ENCODE data around the gene PHTF1.
"Not testable (repeated sequence)": the region's sequence is repeated elsewhere in the genome, so short reads cannot be mapped to it uniquely, and the experiment has no call there.

PHTF1 gene

DNA sequence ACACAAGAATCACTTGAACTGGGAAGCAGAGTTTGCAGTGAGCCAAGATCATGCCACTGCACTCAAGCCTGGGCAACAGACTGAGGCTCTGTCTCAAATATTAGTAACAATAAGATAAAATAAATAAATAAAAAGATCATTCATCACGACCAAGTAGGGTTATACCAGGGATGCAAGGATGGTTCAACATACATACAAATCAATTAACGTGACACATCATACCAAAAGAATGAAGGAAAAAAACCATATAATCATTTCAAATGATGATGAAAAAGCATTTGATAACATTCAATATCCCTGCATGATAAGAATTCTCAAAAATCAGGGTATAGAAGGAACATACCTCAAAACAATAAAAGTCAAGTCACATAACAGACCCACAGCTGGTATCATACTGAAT, 38.3 kb downstream of the PHTF1 start:
- TF ChIP-seq, protein P1, sequence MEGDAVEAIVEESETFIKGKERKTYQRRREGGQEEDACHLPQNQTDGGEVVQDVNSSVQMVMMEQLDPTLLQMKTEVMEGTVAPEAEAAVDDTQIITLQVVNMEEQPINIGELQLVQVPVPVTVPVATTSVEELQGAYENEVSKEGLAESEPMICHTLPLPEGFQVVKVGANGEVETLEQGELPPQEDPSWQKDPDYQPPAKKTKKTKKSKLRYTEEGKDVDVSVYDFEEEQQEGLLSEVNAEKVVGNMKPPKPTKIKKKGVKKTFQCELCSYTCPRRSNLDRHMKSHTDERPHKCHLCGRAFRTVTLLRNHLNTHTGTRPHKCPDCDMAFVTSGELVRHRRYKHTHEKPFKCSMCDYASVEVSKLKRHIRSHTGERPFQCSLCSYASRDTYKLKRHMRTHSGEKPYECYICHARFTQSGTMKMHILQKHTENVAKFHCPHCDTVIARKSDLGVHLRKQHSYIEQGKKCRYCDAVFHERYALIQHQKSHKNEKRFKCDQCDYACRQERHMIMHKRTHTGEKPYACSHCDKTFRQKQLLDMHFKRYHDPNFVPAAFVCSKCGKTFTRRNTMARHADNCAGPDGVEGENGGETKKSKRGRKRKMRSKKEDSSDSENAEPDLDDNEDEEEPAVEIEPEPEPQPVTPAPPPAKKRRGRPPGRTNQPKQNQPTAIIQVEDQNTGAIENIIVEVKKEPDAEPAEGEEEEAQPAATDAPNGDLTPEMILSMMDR (IDR thresholded peaks at IDR 0.05; ENCODE audit: borderline replicate concordance, insufficient read depth, low read depth, low read length): no peak
- H3K4me3 ChIP-seq (ENCODE audit: low read depth, low read length): no peak overlapping the region

DNA sequence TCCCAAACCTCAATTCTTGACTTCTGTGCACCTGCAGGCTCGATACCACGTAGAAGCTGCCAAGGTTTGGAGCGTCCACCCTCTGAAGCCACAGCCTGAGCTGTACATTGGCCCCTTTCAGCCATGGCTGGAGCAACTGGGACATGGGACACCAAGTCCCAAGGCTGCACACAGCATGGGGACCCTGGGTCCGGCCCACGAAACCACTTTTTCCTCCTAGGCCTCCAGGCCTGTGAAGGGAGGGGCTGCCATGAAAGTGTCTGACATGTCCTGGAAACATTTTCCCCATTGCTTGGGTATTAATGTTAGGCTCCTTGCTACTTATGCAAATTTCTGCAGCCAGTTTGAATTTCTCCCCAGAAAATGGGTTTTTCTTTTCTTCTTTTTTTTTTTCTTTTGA, 40.7 kb downstream of the PHTF1 start:
- not testable (repeated sequence) for H3K4me3 ChIP-seq (ENCODE audit: low read depth, low read length)

DNA sequence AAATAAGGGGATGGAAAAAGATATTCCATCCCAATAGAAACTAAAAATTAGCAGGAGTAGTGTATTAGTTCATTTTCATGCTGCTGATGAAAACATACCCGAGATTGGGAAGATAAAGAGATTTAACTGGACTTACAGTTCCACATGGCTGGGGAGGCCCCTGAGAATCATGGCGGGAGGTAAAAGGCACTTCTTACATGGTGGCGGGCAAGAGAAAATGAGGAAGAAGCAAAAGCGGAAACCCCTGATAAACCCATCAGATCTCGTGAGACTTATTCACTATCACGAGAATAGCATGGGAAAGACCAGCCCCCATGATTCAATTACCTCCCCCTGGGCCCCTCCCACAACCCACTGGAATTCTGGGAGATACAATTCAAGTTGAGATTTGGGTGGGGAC, 41.8 kb downstream of the PHTF1 start:
- not testable (repeated sequence) for H3K4me3 ChIP-seq (ENCODE audit: low read depth, low read length)

DNA sequence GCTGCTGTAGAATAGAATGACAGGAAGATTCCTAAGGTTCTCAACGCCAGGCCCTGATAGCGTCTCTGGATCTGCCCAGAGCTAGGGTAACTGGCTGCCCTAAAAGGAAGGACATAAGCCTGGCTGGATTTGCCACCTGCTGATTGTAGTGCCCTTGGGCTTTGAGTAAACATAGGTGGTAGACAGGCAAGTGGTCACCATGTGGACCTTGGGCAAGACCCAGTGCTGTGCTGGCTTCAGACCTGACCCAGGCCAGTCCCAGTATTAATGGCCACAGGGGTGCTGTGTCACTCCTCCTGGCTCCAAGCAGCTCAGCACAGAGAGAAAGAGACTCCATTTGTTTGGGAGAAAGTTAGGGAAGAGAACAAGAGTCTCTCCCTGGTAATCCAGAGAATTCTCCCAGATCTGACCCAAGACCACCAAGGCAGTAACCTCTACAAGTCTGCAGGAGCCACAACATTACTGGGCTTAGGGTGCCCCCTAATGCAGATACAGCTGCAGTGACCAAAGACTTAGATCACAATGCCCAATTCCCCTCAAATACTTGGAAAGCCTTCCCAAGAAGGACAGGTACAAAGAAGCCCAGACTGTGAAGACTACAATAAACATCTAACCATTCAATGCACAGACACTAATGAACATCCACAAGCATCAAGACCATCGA, 44.5 kb downstream of the PHTF1 start:
- TF ChIP-seq, protein P1 (IDR thresholded peaks at IDR 0.05; ENCODE audit: borderline replicate concordance, insufficient read depth, low read depth, low read length): no peak

DNA sequence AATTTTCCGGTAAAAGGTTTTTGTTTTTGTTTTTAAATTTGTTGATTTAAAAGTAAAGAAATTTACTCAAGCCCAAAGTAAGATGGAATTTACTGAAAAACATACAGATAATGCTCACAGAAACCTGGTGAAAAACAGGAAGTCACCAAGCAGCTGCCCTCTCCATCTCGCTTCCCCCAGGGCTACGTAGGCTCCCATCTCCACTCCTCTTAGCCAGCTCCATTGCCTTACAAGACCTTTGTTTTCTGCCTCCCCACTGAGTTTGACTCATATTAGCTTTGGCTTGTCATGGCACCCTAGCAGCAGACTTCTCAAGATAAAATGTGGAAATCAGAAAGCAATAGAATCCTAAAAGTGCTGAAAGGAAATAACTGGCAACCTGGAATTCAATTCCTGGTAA, 57.9 kb downstream of the PHTF1 start:
- TF ChIP-seq, protein P1 (IDR thresholded peaks at IDR 0.05; ENCODE audit: borderline replicate concordance, insufficient read depth, low read depth, low read length): no peak
- H3K4me3 ChIP-seq (ENCODE audit: low read depth, low read length): no peak overlapping the region

More for the DNA sequence above, 44.5 kb downstream of the PHTF1 start:
- H3K4me3 ChIP-seq (ENCODE audit: low read depth, low read length): no peak overlapping the region

DNA sequence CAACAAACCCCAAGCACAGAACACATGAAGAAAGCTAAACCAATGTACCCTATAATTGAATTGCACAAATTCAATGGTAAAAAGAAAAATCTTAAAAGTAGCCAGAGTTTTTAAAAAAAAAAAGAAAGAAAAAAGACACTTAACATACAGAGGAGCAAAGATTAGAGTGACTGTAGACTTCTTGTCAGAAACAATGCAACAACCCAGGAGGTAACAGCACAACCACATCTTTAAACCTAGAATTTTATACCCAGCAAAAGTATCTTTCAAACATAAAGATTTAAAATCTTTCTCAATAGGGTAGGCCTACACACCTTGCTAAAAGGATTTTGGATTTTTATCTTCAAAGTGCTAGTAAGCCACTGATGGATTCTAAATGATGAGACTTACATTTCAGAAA, 64.4 kb downstream of the PHTF1 start:
- no peak overlapping the region for H3K4me3 ChIP-seq (ENCODE audit: low read depth, low read length)
- TF ChIP-seq, protein P1 (IDR thresholded peaks at IDR 0.05; ENCODE audit: borderline replicate concordance, insufficient read depth, low read depth, low read length): no peak

DNA sequence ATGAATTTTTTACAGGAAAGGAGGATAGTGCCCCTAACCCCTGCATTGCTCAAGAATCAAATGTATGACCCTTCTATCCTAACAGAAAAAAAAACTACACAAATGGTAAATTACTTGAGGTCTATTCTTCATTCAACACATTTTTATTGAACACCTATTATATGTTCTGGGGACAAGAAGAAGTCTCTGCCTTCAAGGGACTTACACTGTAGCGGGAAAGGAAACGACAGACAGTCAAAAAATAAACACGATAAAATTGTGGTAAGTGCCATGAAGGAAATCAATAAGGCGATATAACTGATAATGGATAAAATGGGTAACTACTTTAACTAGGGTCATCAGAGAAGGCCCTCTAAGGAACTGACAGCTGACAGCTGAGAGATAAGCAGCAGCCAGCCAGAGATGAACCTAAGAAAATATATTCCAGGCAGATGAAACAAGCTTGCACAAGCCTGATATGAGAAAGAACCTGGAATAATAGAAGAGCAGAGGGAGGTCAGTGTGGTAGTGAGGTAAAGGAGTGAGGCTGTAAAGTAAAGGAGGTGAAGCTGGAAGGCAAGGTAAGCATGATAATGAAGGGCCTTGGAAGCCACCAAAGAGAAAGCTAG, 66.4 kb downstream of the PHTF1 start:
- TF ChIP-seq, protein P1 (IDR thresholded peaks at IDR 0.05; ENCODE audit: borderline replicate concordance, insufficient read depth, low read depth, low read length): no peak
- no peak overlapping the region for H3K4me3 ChIP-seq (ENCODE audit: low read depth, low read length)

DNA sequence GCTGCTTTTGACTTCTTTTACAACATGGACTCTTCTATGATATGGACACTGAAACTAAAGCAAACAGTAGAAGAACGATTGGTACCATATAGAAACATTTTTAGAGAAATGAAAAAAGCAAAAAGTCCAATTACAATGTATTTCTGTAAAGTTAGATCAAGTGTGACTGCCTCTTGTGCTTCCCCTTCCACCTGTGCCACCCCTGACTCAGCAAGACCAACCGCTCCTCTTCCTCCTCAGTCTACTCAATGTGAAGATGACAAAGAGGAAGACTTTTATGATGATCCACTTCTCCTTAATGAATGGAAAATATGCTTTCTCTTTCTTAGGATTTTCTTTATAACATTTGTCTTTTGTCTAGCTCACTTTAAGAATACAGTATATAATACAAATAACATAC, 66.9 kb downstream of the PHTF1 start:
- TF ChIP-seq, protein P1 (IDR thresholded peaks at IDR 0.05; ENCODE audit: borderline replicate concordance, insufficient read depth, low read depth, low read length): no peak
- no peak overlapping the region for H3K4me3 ChIP-seq (ENCODE audit: low read depth, low read length)
